RCC 7860 (cell line): ENCODE measurements around the gene DBET.
"Not testable (repeated sequence)": the region's sequence is repeated elsewhere in the genome, so short reads cannot be mapped to it uniquely, and the experiment has no call there.

Experiments used
- DNase-seq: peaks from one replicate; pipeline ENCODE4 v3.0.0-alpha.2; 2015; ENCODE audit warnings: low spot score
- FAIRE-seq: peaks from 2 replicates; lab custom pipeline; 2012; peaks lifted over from hg19 to GRCh38; lab: Jason Lieb, UNC

DBET gene

DNA sequence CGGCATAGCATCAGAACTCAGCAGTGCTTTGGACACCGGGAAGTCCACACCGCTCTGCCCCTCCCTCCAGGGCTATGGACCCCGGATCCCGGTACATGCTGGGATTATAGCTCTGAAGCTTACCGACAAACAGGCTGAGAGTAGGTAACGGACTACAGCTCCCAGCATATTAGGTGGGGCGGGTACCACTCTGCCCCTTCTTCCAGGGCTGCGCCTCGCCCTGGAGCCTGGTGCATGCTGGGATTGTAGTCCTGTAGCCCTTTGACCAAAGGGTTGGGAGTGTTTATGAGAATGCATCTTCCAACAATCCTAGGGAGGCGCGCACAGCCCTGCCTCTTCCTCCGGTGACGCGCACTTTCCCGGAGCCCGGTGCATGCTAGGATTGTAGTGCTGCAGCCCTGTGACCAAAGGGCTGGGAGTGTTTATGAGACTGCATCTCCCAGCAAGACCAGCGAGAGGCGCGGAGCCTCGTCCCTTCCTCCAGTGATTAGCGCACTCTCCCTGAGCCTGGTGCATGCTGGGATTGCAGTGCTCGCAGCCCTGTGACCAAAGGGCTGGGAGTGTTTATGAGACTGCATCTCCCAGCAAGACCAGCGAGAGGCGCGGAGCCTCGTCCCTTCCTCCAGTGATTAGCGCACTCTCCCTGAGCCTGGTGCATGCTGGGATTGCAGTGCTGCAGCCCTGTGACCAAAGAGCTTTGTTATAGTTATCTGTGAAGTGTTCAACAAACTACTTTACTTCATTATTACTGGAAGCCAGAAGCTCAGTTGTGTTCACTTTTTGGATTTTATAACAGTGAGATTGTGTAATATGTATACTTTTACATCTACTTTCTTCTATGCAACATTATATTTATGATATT is 14.7 kb upstream of the DBET start:
- FAIRE-seq: peak; percentile 55
- DNase-seq: not testable (repeated sequence)

GRCh38 chr4:190058997-190059396 is 5.3 kb upstream of the DBET start:
- not testable (repeated sequence) for DNase-seq, FAIRE-seq

GRCh38 chr4:190064805-190065204 is 503 bp downstream of the DBET start:
- not testable (repeated sequence) for DNase-seq, FAIRE-seq

GRCh38 chr4:190068351-190068750 is 4.0 kb downstream of the DBET start:
- DNase-seq, FAIRE-seq: not testable (repeated sequence)

- not testable (repeated sequence) for DNase-seq, FAIRE-seq
These were observed 28.8 kb downstream of the DBET start for GRCh38 chr4:190093052-190093451.

DNA sequence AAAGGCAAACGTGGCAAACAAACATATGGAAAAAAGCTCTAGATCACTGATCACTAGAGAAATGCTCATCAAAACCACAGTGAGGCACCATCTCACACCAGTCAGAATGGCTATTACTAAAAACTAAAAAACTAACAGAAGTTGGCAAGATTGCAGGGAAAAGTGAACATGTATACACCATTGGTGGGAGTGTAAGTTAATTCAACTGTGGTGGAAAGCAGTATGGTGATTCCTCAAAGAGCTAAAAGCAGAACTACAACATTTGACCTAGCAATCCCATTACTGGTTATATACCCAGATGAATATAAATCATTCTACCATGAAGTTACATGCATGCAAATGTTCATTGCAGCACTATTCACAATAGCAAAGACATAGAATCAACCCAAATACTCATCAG is 29.7 kb downstream of the DBET start:
- FAIRE-seq, DNase-seq: not testable (repeated sequence)

GRCh38 chr4:190095335-190095734 is 31.0 kb downstream of the DBET start:
- DNase-seq, FAIRE-seq: not testable (repeated sequence)

GRCh38 chr4:190099605-190100004 is 35.3 kb downstream of the DBET start:
- not testable (repeated sequence) for DNase-seq, FAIRE-seq

DNA sequence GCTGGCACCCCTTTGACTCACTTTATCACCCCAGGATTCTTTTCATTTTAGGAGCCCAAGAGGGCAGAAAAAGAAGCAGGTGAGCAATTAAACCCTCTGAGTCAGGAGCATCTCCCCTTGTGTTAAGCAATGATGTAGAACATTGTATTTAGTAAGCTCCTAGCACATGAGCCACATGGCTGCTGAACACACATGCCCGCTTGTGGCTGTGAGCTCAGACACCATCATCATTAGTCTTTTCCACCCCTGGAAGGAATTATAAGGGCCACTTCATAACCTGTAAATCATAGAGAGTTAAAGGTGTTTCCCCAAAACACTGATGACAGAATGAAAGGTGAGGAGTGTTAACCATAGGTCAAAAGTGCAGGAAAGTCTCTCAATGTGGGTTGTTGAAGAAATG is 37.2 kb downstream of the DBET start:
- not testable (repeated sequence) for DNase-seq, FAIRE-seq

GRCh38 chr4:190106191-190106590 is 41.9 kb downstream of the DBET start:
- DNase-seq: peak; percentile 2
- not testable (repeated sequence) for FAIRE-seq

DNA sequence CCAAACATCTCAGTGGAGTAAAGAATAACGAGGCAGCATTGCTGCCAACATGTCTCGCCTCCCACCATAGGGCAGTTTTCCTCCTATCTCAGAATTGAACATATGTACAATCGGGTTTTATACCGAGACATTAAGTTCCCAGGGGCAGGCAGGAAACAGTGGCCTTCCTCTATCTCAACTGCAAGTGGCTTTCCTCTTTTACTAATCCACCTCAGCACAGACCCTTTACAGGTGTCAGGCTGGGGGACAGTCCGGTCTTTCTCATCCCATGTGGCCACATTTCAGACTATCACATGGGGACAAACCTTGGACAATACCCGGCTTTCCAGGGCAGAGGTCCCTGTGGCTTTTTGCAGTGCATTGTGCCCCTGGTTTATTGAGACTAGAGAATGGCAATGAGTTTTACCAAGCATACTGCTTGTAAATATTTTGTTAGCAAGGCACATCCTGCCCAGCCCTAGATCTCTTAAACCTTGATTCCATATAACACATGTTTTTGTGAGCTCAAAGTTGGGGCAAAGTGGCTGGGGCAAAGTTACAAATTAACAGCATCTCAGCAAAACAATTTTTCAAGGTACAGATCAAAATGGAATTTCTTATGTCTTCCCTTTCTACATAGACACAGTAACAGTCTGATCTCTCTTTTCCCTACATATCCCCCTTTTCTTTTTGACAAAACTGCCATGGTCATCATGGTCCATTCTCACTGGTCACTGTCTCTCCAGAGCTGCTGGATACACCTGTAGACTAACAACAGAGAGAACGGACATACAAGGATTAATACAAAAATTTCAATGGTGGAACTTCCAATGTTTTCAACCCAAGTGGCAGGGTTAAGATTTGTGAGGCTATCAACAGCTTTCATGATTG is 42.5 kb downstream of the DBET start:
- not testable (repeated sequence) for FAIRE-seq
- DNase-seq: peak; percentile 0

DNA sequence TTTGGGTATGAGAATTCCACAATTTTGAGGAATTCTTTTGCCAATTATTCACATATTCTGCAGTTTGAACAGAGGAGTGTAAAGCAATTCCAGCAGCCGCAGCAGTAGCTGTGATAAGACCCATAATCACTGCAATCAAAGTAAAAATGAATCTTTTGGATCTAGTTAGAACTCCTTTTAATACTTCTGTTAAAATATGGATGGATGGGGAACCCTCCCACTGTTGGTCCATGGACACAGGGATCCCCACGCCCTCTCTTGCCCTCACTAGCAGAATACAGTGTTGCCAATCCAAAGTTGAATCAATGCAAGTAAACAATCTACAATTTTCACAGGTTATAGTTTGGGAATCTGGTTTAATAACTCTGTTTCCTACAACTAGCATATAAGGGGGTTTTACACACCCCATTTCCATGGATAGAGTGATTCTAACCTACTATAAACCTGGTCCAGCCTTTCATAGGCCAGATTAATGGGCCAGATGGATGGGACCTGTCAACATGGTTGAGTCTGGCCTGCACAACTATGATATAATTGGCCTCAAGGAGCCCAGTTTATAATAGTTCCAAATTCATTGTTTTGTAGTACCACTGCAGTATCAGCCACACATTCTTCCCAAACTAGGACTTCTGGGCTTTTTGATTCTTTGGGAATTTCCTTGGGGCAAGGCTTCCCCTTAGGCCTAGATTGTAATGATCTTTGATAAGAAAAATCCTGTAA is 43.6 kb downstream of the DBET start:
- not testable (repeated sequence) for FAIRE-seq
- peak; percentile 3 for DNase-seq

DNA sequence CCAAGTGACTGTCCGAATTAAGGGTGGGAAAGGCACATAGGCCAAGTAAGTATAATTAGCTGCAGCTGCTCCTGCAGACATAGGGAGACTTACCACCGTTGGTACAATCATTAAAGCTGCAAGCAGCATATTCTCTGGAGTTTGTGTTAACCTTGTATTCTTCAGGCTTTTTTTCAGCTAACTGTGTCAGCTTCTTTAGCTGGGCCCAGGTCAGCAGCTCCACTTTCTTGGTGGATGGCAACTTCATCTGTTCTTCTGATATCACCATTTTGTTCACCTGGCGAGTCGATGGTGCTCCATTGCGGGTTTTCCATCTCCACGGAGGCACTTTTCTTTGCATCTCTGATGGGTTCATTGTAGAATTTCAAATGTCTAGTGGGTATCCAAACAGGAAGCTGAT is 44.5 kb downstream of the DBET start:
- DNase-seq: peak; percentile 3

GRCh38 chr4:190109390-190110011 is 45.2 kb downstream of the DBET start:
- FAIRE-seq: not testable (repeated sequence)
- peak; percentile 3 for DNase-seq

More for the DNA sequence above, 44.5 kb downstream of the DBET start:
- not testable (repeated sequence) for FAIRE-seq

- FAIRE-seq: not testable (repeated sequence)
- peak; percentile 3 for DNase-seq
These were observed 45.7 kb downstream of the DBET start for GRCh38 chr4:190110033-190110432.

DNA sequence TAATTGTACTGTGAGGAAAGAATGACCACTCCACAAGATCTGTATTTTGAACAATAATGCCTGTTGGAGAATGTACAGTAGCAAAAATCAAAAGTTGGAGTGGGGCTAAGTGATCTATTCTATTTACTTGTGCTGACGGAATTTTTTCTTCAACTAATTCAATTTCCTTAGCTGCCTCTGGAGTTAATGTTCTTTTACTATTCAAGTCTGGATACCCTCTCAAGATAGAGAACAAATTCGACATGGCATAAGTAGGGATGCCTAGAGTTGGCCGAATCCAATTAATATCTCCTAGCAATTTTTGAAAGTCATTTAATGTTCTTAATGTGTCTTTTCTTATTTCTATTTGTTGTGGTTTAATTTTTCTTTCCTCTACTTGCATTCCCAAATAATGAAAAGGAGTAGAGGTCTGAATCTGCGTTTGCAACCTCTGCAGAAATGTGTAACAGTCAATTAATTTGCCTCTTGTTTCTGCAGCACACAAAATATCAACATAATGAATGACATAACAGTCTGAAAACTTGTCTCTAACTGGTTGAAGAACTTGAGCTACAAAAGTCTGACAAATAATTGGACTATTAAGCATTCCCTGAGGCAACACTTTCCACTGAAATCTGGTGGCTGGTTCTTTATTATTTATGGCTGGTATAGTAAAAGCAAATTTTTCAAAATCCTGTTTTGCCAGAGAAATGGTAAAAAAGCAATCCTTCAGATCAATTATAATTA is 46.4 kb downstream of the DBET start:
- DNase-seq: peak; percentile 3
- not testable (repeated sequence) for FAIRE-seq

GRCh38 chr4:190112879-190113278 is 48.6 kb downstream of the DBET start:
- DNase-seq, FAIRE-seq: not testable (repeated sequence)

DNA sequence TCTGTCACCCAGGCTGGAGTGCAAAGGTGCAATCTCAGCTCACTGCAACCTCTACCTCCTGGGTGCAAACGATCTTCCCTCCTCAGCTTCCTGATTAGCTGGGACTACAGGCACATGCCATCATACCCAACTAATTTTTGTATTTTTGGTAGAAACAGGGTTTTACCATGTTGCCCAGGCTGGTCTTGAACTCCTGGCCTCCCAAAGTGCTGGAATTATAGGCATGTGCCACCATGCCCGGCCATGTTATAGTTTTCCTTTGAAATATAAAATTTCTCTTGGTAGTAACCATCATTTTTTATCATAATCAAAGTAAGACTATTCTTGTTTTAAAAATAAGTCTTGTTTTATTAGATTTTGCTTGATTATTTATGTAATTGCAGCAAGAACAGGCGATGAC is 50.7 kb downstream of the DBET start:
- not testable (repeated sequence) for FAIRE-seq, DNase-seq
